Measurements from ENCODE around the gene NBL1.

- TF ChIP-seq POLR2A (IDR thresholded peaks at IDR 0.05; ENCODE audit: low read depth, low read length) (no peak), TAF1 (IDR thresholded peaks at IDR 0.05; ENCODE audit: borderline replicate concordance, low read depth, low read length) (no peak)
Measured at GRCh38 chr1:19644395-19644680, 227 bp downstream of the NBL1 start.
